ENCODE results near the gene RIMBP3C. TPM values are rescaled to one million over a fixed set of nuclear protein-coding genes. Genes with fewer than 3 reads are reported as not detected.
"Not testable (repeated sequence)": the region's sequence is repeated elsewhere in the genome, so short reads cannot be mapped to it uniquely, and the experiment has no call there.

Gene RIMBP3C
- total RNA-seq, 6 experiments from 2014 or later: 0.16 to 0.43 (median 0.29) TPM; not detected in 1

DNA sequence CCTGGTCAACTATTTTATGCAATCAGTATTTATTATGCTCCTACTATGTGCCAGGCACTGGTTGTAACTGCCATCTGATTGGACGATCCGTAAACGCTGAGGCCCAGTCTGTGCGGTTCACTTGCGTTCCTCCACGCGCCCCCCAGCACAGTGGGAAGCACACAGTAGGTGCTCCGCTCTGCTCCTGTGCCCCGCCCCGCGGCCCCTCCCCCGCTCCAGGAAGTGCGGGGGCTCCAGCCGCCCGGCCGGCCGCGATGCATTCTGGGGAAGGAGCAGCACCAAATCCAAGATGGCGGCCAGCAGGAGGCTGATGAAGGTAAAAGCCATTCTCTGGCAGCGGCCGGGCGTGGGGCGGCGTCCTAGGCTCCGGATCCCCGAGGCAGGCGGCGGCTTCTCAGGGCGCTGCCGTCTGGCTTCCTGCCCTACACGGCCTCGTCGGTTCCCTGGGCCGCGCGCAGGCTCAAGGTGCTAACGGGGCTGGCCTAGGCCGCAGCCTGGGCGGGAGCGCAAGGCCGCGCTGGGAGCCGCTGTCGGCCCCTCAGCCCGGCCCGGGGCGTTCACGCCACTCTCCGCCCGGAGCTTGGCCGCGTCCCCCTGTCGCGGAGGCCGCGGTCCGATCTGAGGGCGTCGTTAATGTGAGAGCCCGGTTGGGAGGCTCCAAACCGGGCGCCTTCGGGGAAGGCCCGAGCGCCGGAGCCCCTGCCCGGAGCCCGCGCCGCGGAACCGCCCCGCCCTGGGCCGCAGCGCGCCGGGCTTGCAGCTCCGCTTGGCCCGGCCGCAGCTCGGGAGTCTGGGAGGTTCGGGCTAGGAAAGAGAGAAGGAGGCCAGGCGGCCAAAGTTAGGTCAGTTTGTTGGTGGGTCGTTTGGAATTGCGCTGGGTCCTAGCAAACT, 16.4 kb upstream of the RIMBP3C start, which contains the start of gene UBE2L3:
Gene UBE2L3, plus strand, starts transcription at position 259 of the 891 bp plus-strand sequence. Its CDS starts 31 bp downstream, at position 290.
- Mint-ChIP-seq H3K27me3 (ENCODE audit: insufficient read depth) (peaks cover under 1% of the 10 kb centered on the region; the same call in 1 of the 2 replicates), H3K4me1 (ENCODE audit: low read depth) (peaks cover 40% of the 10 kb centered on the region), H3K36me3 (ENCODE audit: low read depth) (peaks cover 26% of the 10 kb centered on the region), H3K4me3 (peak within 1 kb of the TSS; percentile 97), H3K27ac (peak within 1 kb of the TSS; percentile 96), H3K9me3 (no peaks in the 10 kb centered on the region)
- TF ChIP-seq, protein P1, sequence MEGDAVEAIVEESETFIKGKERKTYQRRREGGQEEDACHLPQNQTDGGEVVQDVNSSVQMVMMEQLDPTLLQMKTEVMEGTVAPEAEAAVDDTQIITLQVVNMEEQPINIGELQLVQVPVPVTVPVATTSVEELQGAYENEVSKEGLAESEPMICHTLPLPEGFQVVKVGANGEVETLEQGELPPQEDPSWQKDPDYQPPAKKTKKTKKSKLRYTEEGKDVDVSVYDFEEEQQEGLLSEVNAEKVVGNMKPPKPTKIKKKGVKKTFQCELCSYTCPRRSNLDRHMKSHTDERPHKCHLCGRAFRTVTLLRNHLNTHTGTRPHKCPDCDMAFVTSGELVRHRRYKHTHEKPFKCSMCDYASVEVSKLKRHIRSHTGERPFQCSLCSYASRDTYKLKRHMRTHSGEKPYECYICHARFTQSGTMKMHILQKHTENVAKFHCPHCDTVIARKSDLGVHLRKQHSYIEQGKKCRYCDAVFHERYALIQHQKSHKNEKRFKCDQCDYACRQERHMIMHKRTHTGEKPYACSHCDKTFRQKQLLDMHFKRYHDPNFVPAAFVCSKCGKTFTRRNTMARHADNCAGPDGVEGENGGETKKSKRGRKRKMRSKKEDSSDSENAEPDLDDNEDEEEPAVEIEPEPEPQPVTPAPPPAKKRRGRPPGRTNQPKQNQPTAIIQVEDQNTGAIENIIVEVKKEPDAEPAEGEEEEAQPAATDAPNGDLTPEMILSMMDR (IDR thresholded peaks at IDR 0.05): no peak
- DNase-seq: peak; percentile 66

DNA sequence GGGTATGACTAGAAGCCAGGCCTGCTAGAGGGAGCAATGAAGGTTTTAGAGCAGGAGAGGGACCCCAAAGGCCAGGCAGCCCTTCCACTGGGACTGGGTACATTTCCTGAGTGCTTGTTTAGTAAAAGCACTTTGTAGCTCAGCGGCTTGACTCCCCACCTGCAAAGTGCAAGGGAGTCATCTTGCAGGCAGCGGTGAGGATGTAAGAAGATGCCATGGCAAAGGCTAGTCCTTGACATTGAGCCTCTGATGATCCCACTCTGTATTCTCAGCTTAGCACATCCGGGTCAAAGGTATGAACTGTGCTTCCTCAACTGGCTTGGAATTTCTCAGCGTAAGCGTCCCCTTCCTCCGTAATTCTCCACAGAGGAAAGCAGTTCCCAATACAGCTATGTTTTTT, 13.2 kb upstream of the RIMBP3C start:
- Mint-ChIP-seq H3K27ac (no peak overlapping the region; the same call in 1 of the 2 replicates), H3K27me3 (ENCODE audit: insufficient read depth) (no peaks in the 10 kb centered on the region; the same call in 1 of the 2 replicates), H3K4me3 (no peak overlapping the region), H3K4me1 (ENCODE audit: low read depth) (peaks cover 9% of the 10 kb centered on the region), H3K36me3 (ENCODE audit: low read depth) (peaks cover 11% of the 10 kb centered on the region; the same call in 1 of the 2 replicates), H3K9me3 (no peaks in the 10 kb centered on the region)
- DNase-seq: no peak
- TF ChIP-seq, protein P1 (IDR thresholded peaks at IDR 0.05): no peak

DNA sequence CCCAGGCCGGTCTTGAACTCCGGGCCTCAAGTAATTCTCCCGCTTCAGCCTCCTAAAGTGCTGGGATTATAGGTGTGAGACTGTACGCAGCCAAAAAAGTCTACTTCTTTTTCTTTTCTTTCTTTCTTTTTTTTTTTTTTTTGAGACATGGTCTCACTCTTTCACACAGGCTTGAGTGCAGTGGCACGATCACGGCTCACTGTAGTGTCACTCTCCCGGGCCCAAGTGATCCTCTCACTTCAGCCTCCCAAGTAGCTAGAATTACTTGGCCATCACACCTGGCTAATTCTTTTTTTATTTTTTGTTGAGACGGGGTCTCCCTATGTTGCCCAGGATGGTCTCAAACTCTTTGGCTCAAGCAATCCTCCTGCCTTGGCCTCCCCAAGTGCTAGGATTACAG, 12.7 kb upstream of the RIMBP3C start:
- Mint-ChIP-seq H3K27me3 (ENCODE audit: insufficient read depth) (no peaks in the 10 kb centered on the region; the same call in 1 of the 2 replicates), H3K9me3 (no peaks in the 10 kb centered on the region), H3K36me3 (ENCODE audit: low read depth) (peaks cover 7% of the 10 kb centered on the region; the same call in 1 of the 2 replicates), H3K27ac (no peak overlapping the region; the same call in 1 of the 2 replicates), H3K4me1 (ENCODE audit: low read depth) (peaks cover 4% of the 10 kb centered on the region), H3K4me3 (no peak overlapping the region)
- no peak for DNase-seq
- TF ChIP-seq, protein P1 (IDR thresholded peaks at IDR 0.05): no peak

DNA sequence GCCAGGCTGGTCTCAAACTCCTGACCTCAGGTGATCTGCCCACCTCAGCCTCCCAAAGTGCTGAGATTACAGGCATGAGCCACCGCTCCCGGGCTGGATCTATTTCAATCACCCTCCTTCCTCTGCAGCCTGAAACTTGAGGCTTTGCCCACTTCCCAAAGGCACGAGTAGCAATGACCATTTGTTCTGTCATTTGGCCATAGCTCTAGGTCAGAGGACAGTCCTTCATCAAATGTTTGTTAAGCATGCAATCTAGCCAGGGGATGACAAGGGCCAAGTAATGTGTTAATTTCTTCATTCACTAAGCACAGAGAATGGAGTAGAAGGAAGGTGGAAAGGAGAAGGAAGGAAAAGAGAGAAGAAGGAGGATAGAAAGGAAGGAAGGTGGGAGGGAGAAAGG, 9.4 kb upstream of the RIMBP3C start:
- H3K27me3 Mint-ChIP-seq (ENCODE audit: insufficient read depth); H3K4me1 Mint-ChIP-seq (ENCODE audit: low read depth); H3K4me3 Mint-ChIP-seq; H3K27ac Mint-ChIP-seq; H3K9me3 Mint-ChIP-seq; DNase-seq; H3K36me3 Mint-ChIP-seq (ENCODE audit: low read depth): not testable (repeated sequence)

DNA sequence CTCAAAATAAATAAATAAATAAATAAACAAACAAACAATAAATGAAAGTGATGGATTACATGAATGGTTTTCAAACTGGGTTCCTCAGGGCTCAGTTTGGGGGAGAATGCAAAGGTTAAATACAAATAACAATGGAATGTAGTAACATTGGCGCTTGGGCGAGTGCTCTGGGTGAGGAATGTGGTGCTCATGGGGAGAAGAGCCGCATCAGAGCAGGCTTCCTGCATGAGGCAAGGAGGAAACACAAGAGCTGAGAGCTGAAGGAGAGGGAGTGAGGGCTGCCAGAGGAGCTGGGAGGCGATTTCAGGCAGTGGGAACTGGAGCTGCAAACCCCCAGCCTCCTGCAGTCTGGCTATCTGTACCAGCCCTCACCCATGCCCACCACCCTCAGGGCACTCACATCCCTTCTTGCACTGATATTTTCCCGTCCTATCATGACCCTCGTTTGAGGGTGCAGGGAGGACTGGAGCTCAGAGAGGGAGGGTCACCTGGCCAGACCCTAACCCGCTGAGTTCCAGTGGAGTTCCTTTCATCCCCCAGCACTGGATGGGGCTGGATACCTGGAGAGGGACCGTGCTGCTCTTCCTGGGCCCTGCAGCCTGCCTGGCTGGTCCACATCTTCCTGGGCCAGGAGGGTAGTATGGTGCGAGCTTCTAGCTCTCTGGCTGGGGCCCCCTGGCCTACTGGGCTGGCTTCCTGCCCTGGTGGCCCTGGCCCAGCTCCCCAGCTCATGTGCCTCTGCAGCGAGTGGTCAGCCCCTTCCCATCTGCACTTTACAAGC, 8.3 kb upstream of the RIMBP3C start:
- peak; percentile 1 for DNase-seq
- H3K4me3 Mint-ChIP-seq; H3K4me1 Mint-ChIP-seq (ENCODE audit: low read depth); H3K9me3 Mint-ChIP-seq; H3K27ac Mint-ChIP-seq; H3K36me3 Mint-ChIP-seq (ENCODE audit: low read depth); H3K27me3 Mint-ChIP-seq (ENCODE audit: insufficient read depth): not testable (repeated sequence)

DNA sequence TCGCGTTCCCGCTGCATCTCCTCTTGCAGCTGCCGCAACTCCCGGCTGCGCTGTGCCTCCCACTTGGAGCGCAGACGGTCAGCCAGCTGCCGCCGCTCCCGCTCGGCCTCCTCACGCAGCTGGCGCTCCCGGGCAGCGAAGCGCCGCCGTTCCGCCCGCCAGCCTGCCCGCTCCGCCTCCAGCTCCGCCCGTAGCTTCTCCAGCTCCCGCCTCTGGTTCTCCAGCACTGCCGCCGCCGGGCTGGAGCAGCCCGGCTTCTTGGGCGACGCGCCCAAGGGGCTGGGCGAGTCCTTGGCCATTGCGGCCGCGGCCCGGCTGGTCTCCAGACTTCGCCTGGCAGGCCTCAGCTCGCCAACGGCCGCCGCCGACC, 598 bp downstream of the RIMBP3C start:
- not testable (repeated sequence) for H3K27me3 Mint-ChIP-seq (ENCODE audit: insufficient read depth); H3K27ac Mint-ChIP-seq; H3K36me3 Mint-ChIP-seq (ENCODE audit: low read depth); DNase-seq; H3K4me3 Mint-ChIP-seq; H3K4me1 Mint-ChIP-seq (ENCODE audit: low read depth); H3K9me3 Mint-ChIP-seq

DNA sequence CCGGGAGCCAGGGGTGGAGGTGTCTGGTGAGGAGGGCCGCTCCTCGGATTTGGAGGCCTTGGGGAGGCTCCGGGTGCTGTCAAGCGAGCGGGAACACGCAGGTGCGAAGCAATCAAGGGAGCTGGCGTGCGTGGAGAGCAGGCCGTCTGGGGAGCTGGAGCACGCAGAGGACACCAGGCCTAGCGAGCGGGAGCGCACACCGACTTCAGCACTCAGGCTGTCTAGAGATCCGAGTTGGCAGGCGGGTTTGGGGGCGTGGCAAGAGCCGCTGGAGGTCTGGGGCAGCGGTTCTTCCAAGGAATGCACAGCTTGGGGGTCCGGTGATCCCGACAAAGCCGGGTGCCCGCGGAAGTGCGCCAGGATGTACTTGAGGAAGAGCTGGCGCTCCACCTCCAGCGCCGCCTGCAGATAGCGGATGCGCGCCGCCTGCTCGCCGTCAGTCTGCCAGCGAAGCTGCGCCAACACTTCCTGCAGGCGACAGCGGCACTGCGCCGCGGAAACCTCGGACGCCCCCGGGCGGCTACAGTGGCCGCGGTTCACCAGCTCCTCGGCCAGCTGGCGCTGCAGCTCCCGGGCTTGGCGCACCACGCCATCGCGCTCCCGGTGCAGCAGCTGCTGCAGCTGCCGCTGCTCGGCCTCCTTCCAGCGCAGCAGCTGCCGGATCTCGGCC, 1.1 kb downstream of the RIMBP3C start:
- H3K27me3 Mint-ChIP-seq (ENCODE audit: insufficient read depth); H3K36me3 Mint-ChIP-seq (ENCODE audit: low read depth); DNase-seq; H3K27ac Mint-ChIP-seq; H3K9me3 Mint-ChIP-seq; H3K4me1 Mint-ChIP-seq (ENCODE audit: low read depth); H3K4me3 Mint-ChIP-seq: not testable (repeated sequence)

DNA sequence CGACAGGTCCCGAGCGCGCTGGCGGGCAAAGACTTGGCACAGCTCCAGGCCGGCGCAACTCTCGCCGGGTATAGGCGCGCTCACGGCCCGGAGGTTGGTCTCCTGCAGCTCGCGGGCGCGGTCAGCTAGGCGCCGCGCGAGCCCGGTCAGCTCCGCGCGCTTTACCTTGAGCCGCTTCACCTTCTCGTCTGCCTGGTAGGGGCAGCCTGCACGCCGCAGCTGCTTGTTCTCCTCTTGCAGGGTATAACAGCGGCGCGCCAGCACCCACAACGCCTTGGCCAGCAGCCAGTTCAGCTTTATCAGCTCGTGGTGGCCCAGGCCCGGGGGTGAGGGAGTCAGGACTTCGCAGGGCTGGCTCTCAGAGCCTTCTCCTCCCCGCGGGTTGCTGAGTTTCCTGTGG, 1.7 kb downstream of the RIMBP3C start:
- not testable (repeated sequence) for H3K4me1 Mint-ChIP-seq (ENCODE audit: low read depth); H3K4me3 Mint-ChIP-seq; H3K36me3 Mint-ChIP-seq (ENCODE audit: low read depth); H3K27ac Mint-ChIP-seq; H3K9me3 Mint-ChIP-seq; DNase-seq; H3K27me3 Mint-ChIP-seq (ENCODE audit: insufficient read depth)

DNA sequence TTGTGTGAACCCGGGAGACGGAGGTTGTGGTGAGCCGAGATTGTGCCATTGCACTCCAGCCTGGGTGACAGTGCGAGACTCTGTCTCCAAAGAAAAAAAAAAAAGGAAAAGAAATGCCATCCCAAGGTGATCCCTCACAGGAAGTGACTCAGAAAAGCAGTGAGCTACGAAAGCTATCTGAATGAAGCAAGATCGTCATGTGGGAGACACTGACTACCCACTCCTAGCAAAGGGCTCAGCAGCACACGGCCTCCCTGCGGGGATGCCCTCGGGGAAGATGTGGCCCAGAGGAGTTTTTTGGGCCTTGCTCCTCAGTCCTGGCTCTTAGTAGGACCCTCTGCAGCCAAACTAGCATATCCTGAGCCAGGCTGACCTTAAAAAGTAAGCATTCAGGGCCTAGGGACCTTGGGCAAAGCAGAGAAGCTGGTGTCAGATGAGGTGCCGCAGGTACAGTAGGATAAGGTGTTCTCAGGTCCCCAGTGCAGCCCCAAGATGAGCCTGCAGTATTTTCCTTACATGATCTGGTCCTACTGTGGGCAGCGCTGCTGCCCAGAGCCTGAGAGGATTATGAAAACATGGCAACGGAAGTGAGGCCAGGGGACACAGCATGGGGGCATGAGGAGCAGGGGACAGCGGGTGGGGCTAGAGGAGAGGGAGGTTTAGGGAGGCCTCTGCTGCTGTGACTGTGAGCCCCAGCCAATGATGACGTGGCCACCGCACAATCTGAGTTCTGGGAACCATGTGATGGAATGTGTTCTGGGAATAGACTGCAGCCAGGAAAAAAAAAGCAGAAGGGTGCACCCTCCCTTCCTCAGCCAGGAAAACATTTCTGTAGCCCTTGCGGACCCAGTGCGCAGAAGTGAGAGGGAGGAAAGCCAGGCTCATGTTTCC, 6.6 kb downstream of the RIMBP3C start:
- not testable (repeated sequence) for H3K27me3 Mint-ChIP-seq (ENCODE audit: insufficient read depth); DNase-seq; H3K4me3 Mint-ChIP-seq; H3K27ac Mint-ChIP-seq; H3K9me3 Mint-ChIP-seq; H3K4me1 Mint-ChIP-seq (ENCODE audit: low read depth); H3K36me3 Mint-ChIP-seq (ENCODE audit: low read depth)
